Nephron (organoid): Measurements from ENCODE around the gene CNST.

ENCODE experiments used
- H3K27ac Mint-ChIP-seq, 3 experiments: 2 replicates each; pipeline ENCODE4 v1.8.0; 2020; ENCODE audit warnings: mixed read lengths in 3 of 3, mild to moderate bottlenecking in 2 of 3, moderate library complexity in 1 of 3
- H3K27me3 Mint-ChIP-seq: 2 replicates; pipeline ENCODE4 v1.8.0; 2021; ENCODE audit warnings: low read depth, mild to moderate bottlenecking, moderate library complexity, mixed read lengths
- H3K36me3 Mint-ChIP-seq: 2 replicates; pipeline ENCODE4 v1.8.0; 2020; ENCODE audit warnings: low read depth, mixed read lengths
- H3K4me1 Mint-ChIP-seq: 2 replicates; pipeline ENCODE4 v1.8.0; 2020; ENCODE audit warnings: mixed read lengths
- H3K4me3 Mint-ChIP-seq, 3 experiments: 2 replicates each; pipeline ENCODE4 v1.8.0; 2020; ENCODE audit warnings: mild to moderate bottlenecking in 3 of 3, mixed read lengths in 3 of 3, moderate library complexity in 2 of 3
- H3K9me3 Mint-ChIP-seq: 2 replicates; pipeline ENCODE4 v1.8.0; 2020; ENCODE audit warnings: mixed read lengths
- CTCF ChIP-seq, 3 experiments: fragments of 200-600 bp; sonication (generic); IDR thresholded peaks; one replicate each; pipeline ENCODE4 v1.5.0; 2021; ENCODE audit warnings: antibody characterized with exemption in 3 of 3; ENCODE audit not compliant: unreplicated experiment in 3 of 3

Gene CNST

DNA sequence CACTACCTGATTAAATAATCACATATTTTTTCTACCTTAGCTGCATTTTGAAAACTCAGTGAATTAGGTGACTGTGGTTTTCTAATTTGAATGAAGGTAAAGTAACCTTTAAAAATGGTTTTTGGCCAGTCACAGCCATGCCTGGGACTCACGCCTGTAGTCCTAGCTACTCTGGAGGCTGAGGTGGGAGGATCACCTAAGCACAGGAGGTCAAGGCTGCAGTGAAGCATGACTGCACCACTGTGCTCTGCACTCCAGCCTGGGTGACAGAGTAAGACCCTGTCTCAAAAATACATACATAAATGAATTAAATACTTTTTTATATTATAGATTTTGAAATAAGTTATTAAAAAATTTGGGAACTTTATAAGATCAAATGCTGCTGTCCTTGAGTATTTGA is 5.7 kb downstream of the CNST start:
- no peak overlapping the region for H3K27ac Mint-ChIP-seq
- TF ChIP-seq CTCF (IDR thresholded peaks at IDR 0.05; ENCODE audit: unreplicated experiment in 3 of 3): no peak
- peaks cover 5% of the 10 kb centered on the region for H3K36me3 Mint-ChIP-seq
- H3K4me3 Mint-ChIP-seq: no peak overlapping the region
- no peaks in the 10 kb centered on the region for H3K9me3 Mint-ChIP-seq
- no peaks in the 10 kb centered on the region for H3K27me3 Mint-ChIP-seq
- H3K4me1 Mint-ChIP-seq: peaks cover 14% of the 10 kb centered on the region

DNA sequence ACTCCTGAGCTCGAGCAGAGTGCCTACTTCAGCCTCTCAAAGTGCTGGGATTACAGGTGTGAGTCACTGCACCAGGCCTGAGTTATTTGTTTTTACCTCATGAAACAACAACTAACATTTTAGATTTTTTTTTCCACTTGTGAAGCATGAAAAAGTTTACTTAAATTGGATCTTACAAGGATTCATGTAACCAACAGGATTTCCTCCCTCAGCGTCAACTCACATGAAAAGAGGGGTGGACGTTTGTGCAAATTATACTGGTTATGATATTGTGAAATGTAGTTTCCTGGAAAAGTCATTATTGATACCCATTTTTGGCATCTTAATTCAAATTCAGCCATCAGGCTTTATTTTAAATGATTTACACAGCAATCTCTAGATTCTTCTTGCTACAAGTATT is 6.5 kb downstream of the CNST start:
- peaks cover 9% of the 10 kb centered on the region for H3K36me3 Mint-ChIP-seq
- TF ChIP-seq CTCF (IDR thresholded peaks at IDR 0.05; ENCODE audit: unreplicated experiment in 3 of 3): no peak
- no peaks in the 10 kb centered on the region for H3K9me3 Mint-ChIP-seq
- H3K4me3 Mint-ChIP-seq: no peak overlapping the region
- peaks cover 15% of the 10 kb centered on the region for H3K4me1 Mint-ChIP-seq
- H3K27ac Mint-ChIP-seq: no peak overlapping the region
- H3K27me3 Mint-ChIP-seq: no peaks in the 10 kb centered on the region

GRCh38 chr1:246573491-246573890 is 7.2 kb downstream of the CNST start:
- no peak for TF ChIP-seq CTCF (IDR thresholded peaks at IDR 0.05; ENCODE audit: unreplicated experiment in 3 of 3)
- Mint-ChIP-seq H3K27ac (no peak overlapping the region), H3K27me3 (no peaks in the 10 kb centered on the region), H3K9me3 (no peaks in the 10 kb centered on the region), H3K36me3 (peaks cover 9% of the 10 kb centered on the region), H3K4me1 (peaks cover 18% of the 10 kb centered on the region), H3K4me3 (no peak overlapping the region)

DNA sequence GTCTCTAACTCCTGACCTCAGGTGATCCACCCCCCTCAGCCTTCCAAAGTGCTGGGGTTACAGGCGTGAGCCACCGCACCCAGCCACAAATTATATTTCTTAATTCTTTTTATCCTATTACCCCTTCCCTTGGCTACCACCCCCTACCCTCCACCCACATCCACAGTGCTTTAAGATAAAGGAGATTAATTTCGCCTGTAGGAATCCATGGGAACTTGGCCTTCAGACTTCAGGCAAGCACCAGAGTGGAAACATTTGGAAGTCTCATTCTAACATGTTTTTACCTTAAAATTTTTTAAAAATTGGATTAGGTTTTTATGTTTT is 10.4 kb downstream of the CNST start:
- no peak for TF ChIP-seq CTCF (IDR thresholded peaks at IDR 0.05; ENCODE audit: unreplicated experiment in 3 of 3)
- no peaks in the 10 kb centered on the region for H3K9me3 Mint-ChIP-seq
- H3K4me3 Mint-ChIP-seq: no peak overlapping the region
- no peaks in the 10 kb centered on the region for H3K27me3 Mint-ChIP-seq
- peaks cover 9% of the 10 kb centered on the region for H3K36me3 Mint-ChIP-seq
- H3K27ac Mint-ChIP-seq: no peak overlapping the region
- peaks cover 28% of the 10 kb centered on the region for H3K4me1 Mint-ChIP-seq

GRCh38 chr1:246577082-246577719 is 10.9 kb downstream of the CNST start:
- Mint-ChIP-seq H3K36me3 (peaks cover 9% of the 10 kb centered on the region), H3K27me3 (no peaks in the 10 kb centered on the region), H3K9me3 (no peaks in the 10 kb centered on the region), H3K27ac (peak overlapping the region in 1 of 3 experiments; percentile 18), H3K4me3 (no peak overlapping the region), H3K4me1 (peaks cover 32% of the 10 kb centered on the region)
- no peak for TF ChIP-seq CTCF (IDR thresholded peaks at IDR 0.05; ENCODE audit: unreplicated experiment in 3 of 3)

DNA sequence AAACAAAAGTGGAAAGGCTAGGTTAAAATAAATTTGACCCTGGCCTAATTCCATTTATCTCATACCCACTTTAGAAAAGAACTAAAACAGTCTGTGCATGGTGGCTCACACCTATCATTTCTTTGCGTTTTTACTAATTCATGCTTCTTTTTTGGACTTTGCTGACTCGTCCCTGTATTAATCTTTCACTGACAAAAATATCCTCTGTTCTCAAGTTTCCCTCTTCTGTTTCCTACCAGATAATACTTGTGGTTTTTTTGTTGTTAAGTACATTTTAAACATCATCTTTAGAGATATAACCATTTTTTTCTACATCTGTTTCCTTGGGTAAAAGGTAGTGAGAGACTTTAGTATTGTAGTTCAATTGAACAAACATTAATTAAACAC is 11.5 kb downstream of the CNST start:
- Mint-ChIP-seq H3K27me3 (no peaks in the 10 kb centered on the region), H3K36me3 (peaks cover 9% of the 10 kb centered on the region), H3K4me3 (no peak overlapping the region), H3K4me1 (peaks cover 37% of the 10 kb centered on the region), H3K27ac (peak overlapping the region in 2 of 3 experiments; percentile 21 to 28), H3K9me3 (no peaks in the 10 kb centered on the region)
- TF ChIP-seq CTCF (IDR thresholded peaks at IDR 0.05; ENCODE audit: unreplicated experiment in 3 of 3): no peak
